Brain microvascular endothelial cell (primary cell): Measurements from ENCODE around the gene KMT2C.

Source experiments
- DNase-seq: peaks from one replicate; pipeline ENCODE4 v3.0.0-alpha.2; 2020
- H3K27ac ChIP-seq: fragments of 250-450 bp; sonication (Bioruptor Pico); 2 replicates; pipeline ENCODE4 v1.5.1; 2020; ENCODE audit warnings: mild to moderate bottlenecking, moderate library complexity
- H3K27me3 ChIP-seq: fragments of 250-450 bp; sonication (Bioruptor Pico); replicated peaks from 2 replicates; pipeline ENCODE4 v1.5.1; 2020; ENCODE audit warnings: mild to moderate bottlenecking
- H3K36me3 ChIP-seq: fragments of 250-450 bp; sonication (Bioruptor Pico); replicated peaks from 2 replicates; pipeline ENCODE4 v1.5.1; 2020; ENCODE audit warnings: mild to moderate bottlenecking
- H3K4me3 ChIP-seq: 2 replicates; pipeline ENCODE4 v1.5.1; 2011; ENCODE audit warnings: low read depth, mild to moderate bottlenecking, control low read depth, low read length, moderate library complexity
- CTCF ChIP-seq: IDR thresholded peaks from 2 replicates; pipeline ENCODE4 v1.5.1; 2011; ENCODE audit warnings: low read depth, mild to moderate bottlenecking, moderate library complexity, low read length, control low read depth, inconsistent platforms; ENCODE audit errors: missing control alignments
- in situ Hi-C: cut with HindIII; loops from 2 replicates; pipeline ENCODE4 v1.10.0; 2017; ENCODE audit warnings: low sequenced_read_pairs, low pct_ligation_motif_present

KMT2C gene

GRCh38 chr7:152161171-152161570, 274.6 kb downstream of the KMT2C start:
- Histone ChIP-seq H3K27ac (no peak overlapping the region), H3K4me3 (no peak overlapping the region), H3K36me3 (peaks cover 41% of the 10 kb centered on the region), H3K27me3 (no peaks in the 10 kb centered on the region)
- in situ Hi-C loops = no loop called here
- no peak for DNase-seq
- TF ChIP-seq CTCF = no peak

GRCh38 chr7:152158801-152159587, 276.8 kb downstream of the KMT2C start:
- Histone ChIP-seq H3K4me3 (no peak overlapping the region), H3K27me3 (no peaks in the 10 kb centered on the region), H3K36me3 (peaks cover 43% of the 10 kb centered on the region), H3K27ac (no peak overlapping the region)
- DNase-seq = no peak
- no peak for TF ChIP-seq CTCF
- in situ Hi-C loops = no loop called here

GRCh38 chr7:152152267-152152666, 283.5 kb downstream of the KMT2C start:
- H3K36me3 ChIP-seq = peaks cover 62% of the 10 kb centered on the region
- in situ Hi-C loops = no loop called here

GRCh38 chr7:152149363-152149762, 286.4 kb downstream of the KMT2C start:
- no peak for DNase-seq
- peaks cover 65% of the 10 kb centered on the region for H3K36me3 ChIP-seq
- TF ChIP-seq CTCF = no peak
- no peaks in the 10 kb centered on the region for H3K27me3 ChIP-seq
- H3K4me3 ChIP-seq = no peak overlapping the region
- in situ Hi-C loops = no loop called here
- H3K27ac ChIP-seq = no peak overlapping the region

More at GRCh38 chr7:152152267-152152666, 283.5 kb downstream of the KMT2C start:
- H3K27me3 ChIP-seq = no peaks in the 10 kb centered on the region
- no peak for DNase-seq
- no peak overlapping the region for H3K4me3 ChIP-seq
- no peak overlapping the region for H3K27ac ChIP-seq
- TF ChIP-seq CTCF = no peak

GRCh38 chr7:152148706-152149105, 287.1 kb downstream of the KMT2C start:
- in situ Hi-C loops = no loop called here
- no peak for DNase-seq
- no peak overlapping the region for H3K27ac ChIP-seq

More at GRCh38 chr7:152148706-152149105, 287.1 kb downstream of the KMT2C start:
- H3K27me3 ChIP-seq = no peaks in the 10 kb centered on the region
- peaks cover 66% of the 10 kb centered on the region for H3K36me3 ChIP-seq
- H3K4me3 ChIP-seq = no peak overlapping the region
- no peak for TF ChIP-seq CTCF
